Cerebellar cortex (tissue), 1 donor: ENCODE measurements around the gene ANXA2.
"Not testable (repeated sequence)": the region's sequence is repeated elsewhere in the genome, so short reads cannot be mapped to it uniquely, and the experiment has no call there.

Experiments
- DNase-seq: peaks from one replicate; pipeline ENCODE4 v3.0.0-alpha.2; 2015; ENCODE audit warnings: low spot score

ANXA2 gene

DNA sequence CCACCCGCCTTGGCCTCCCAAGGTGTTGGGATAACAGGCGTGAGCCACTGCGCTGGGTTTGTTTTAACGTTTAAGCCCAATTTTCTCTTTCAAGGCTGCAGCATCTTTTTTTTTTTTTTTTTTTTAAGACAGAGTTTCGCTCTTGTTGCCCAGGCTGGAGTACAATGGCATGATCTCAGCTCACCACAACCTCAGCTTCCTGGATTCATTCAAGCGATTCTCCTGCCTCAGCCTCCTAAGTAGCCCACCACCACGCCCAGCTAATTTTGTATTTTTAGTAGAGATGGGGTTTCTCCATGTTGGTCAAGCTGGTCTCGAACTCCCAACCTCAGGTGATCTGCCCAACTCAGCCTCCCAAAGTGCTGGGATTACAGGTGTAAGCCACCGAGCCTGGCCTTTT is 12.6 kb upstream of the ANXA2 start:
- DNase-seq = not testable (repeated sequence)

DNA sequence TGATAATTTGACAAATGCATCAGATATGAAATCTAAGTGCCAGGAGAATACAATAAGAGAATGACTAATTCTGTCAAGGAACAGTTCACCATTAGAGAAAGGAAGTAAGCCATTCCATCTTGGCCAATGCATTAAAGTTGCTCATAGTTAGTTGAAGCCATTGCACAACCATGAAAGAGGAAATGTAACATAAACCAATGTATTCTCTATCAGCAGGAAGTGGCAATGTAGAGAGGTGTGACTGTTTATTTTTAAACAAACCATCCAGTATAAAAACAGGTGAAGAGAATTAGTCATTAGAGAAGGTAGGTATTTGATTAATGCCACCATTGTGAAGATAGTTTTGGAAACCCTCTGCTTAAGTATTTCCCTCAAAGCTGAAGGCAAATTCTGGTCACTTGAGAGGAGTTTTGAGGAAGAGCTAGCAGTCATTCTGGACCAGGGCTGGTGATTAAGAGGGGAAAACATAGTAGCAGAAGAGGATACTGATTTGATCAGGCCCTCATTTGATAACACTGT is 10.7 kb upstream of the ANXA2 start:
- DNase-seq = no peak

DNA sequence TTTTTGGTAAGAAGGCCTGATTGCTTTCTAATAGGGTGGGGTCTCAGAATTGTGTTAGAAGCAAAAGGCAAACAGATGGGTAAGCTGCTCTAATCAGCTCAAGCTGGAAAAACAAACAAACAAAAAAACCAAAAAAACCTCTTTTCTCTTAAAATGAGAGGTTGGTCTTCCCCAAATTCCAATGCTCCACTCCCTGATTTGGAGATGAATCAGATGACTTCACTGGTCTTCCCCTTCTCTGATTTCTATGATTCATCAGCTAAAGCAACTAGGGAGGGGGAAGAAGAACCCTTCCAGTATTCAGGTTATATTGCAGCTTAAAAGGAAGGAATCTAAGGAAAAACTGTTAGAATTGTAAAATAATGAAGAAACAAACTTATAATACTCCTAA is 9.6 kb upstream of the ANXA2 start:
- no peak for DNase-seq

DNA sequence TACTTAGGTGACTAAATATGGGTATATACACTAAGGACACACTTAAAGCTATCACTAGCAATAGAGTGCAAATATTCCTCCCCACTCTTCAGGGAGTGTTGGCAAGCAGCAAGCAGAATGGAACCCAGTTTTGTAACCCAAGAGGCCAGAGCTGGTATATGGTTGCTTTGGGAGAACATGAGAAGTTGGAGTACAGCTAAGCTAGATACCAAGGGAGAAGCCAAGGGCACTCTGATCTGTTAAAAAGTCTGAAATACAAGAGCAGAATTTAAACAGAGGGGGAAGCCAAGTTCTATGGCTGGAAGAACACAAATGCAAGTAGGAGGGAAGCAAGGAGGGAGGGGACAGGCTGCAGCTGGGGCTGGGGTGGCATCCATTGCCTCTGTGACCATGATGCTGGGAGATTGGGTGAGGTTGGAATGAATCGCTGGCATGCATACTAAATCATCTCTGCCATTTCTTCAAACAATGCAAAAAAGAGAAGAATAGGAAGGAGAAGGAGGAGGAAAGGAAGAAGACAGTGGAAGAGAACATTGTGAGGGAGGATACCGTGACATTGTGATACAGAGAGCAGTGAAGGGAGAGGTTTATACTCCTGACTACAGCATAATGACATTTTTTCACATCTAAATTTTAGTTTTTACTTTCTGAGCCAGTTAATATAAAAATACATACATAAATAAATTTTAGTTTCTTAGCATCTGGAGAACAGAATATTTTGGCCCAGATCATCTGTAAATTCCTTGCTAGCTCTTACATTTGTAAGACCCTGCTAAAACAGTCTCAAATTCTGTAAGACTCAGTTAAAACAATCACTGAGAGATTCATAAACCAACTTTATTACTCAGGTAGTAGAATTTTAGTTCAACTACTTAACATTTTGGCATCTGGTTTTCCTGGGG is 9.0 kb upstream of the ANXA2 start:
- no peak for DNase-seq

DNA sequence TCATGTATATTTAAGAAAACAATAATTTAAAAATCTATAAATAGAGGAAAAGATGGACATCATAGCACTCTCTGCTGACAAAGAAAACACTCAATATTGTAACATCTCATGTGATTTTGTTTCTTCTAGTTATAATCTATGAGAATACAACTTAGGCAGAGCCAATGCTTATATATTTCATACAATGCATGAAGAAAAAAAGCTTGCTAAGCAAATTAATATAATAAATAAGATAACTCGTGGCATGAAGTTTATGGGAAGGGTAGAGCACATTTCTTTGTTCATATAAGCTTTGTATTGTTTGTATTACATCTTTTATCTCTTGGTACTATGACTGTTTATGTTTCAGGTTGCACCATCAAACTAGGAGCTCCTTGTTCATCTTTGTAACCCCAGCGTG is 7.6 kb upstream of the ANXA2 start:
- no peak for DNase-seq

DNA sequence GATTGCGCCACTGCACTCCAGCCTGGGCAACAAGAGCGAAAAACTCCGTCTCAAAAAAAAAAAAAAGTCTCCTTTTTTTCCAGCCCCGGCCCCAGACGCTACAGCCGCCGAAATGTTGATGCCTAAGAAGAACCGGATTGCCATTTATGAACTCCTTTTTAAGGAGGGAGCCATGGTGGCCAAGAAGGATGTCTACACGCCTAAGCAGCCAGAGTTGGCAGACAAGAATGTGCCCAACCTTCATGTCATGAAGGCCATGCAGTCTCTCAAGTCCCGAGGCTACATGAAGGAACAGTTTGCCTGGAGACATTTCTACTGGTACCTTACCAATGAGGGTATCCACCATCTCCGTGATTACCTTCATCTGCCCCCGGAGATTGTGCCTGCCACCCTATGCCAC is 6.6 kb upstream of the ANXA2 start:
- not testable (repeated sequence) for DNase-seq

DNA sequence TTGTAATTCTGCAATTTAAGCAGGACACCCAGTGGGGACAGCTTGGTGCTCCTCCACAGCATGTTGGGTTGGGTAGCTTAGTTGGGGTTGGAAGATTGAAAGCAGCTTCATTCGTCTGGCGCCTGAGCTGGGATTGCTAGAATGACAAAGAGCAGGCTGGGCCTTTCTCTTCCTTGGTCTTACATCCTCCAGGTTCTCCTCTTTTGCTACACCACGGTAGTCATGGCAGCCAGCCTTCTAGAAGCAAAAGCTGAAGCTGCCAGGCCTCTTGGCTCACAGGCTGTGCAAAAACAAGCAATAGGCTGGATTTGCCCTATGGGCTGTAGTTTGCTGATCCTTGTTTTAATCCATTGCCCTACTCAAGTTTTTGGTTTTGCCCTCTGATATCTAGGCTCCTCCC is 3.2 kb upstream of the ANXA2 start:
- DNase-seq = no peak

DNA sequence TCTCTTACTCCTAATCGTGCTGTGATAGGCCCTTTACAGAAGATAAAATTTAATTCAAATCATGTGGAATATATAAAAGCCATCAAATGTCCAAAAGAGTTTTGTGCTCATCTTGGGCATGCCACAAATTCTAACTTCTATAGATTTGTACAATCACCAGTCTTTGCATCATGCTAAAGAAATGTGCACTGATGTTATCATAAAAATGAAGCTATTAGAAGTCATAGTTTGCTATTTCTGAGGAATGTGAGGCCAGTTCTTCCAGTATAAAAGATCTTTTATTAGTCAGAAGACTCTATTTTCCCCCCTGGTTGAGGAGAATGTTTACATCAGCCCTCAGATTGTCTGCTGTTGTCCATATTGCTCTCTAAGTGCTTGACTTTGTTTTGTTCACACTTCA is 2.1 kb upstream of the ANXA2 start:
- no peak for DNase-seq

DNA sequence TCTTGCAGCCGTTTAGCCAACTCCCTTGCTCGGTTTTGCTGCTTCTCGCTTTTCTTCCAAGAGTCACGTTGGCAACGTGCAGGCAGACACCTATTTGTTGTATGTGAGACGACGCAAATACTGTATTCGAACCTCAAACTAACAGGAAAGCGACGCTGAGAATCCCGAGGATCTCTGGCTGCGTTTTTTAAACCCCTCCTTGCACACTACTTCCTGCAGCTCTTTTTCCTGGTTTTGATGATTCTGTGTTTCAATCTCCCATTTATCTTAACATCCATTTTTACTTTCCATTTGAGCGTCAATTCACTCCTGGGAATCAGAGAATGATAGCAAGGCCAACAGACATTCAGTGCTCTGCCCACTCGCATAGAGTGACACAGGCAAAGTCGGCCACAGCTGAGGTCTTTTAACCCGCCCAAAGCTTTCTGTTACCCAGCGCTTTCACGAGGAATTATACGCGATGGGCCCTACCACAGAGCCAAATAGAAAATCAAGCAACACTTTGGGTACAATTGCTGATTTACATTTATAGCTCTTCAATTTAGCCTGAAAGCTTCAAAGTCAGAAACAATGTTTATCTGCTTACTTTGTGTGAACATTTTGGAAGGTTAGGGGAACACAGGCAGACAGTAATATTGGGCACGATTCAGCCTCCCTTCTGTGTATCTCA is 1.6 kb upstream of the ANXA2 start:
- no peak for DNase-seq

DNA sequence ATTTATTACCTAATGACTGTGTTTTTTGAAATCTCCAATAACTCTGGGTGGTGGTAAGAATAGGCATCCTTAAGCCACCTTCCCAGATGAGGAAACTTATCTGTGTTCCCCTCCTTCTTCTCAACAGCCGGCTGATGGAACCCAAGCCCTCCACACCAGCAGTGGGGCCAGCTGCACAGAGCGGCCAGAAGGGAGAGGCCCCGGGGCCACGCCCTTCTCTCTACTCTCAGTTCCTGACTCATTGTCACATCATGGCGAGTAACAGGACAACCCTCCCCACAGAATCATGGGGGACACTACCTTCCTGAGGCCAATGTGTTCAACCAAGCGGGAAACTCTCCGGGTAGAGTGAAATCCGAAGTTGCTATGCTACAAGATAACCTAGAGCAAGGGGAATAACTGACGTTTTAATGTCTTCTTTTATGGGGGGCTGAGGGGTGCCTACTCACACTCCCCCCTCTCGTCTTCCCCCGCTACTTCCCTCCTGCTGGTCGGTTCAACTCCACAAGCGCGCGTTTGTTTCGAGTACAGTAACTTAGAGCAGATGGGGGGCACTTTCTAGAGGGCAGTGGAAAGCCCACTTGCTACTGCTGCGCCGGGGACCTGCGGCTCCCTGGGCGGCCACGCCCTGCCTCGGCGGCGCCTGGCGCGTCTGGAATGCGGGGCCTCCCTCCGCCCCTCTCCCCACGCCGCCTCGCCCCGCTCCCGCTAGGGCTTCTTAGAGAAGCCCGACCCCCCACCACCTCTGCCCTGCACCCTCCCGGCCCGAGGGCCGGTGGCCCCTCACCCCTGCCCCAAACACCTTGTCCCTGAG is 621 bp downstream of the ANXA2 start:
- DNase-seq = peak; percentile 36

DNA sequence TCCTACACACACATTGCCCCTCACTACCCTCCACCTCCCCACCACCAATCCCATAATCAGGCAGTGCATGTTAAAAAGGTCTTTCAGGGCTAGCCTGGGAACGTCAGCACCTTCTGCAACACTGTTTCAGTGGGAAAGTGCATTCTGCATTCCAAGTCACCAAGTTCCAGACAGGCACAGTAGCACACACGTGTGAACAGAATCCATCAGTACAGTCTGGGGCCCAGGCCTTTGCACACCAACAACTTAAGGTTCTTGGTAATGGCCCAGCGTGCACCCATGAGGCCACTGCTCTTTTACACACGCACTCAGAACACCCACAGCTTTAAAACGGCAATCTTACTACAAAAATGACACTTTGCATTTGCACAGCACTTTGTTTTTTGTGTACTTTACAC is 1.2 kb downstream of the ANXA2 start:
- DNase-seq = no peak

DNA sequence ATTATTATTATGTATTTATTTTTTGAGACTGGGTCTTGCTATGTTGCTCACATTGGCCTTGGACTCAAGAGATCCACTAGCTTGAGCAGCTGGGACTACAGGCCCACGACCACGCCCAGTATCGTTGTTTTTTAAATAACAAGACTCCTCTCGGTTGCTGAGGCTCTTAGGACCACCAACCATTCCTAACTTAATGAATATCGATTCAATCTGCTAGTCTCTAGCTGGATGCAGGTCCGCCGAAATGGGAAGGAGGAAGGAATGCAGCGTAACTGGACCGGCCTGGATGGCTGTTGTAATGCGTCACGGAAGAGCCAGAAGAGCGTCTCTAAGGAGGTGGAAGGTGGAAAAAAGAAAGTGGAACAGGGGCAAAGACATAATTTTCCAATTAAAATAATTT is 1.7 kb downstream of the ANXA2 start:
- no peak for DNase-seq

DNA sequence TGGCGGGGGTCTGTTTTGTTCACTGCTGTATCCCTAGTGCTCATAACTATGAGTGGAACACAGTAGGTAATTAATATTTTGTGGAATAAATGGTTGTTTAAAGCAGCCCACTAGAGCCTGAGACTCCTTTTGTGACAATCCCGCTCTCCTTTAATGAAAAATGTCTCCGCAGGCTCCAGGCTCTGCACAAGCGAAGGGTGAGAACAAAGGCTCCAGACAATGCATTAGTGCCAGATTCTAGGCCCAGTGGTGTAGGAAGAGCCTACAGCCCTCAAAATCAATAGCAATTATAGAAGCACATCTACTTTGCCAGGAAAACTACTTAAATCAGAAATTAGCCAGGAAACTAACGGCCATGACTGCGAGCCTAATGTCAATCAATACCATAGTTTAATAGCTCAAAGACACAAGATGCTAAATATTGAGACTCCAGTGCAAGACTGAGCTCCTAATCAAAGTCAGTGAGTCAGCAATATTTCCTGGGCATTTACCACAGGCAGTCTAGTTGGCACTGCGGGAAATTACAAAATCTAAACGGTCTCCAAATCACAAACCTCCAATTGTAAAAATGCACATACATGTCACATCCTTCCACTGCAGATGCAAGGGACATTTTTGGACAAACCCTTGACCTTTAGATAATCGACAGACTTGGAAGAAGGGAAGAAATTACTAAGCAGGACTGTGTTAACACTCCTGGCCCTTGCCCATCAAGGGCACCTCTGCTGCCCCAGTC is 2.3 kb downstream of the ANXA2 start:
- DNase-seq = no peak

DNA sequence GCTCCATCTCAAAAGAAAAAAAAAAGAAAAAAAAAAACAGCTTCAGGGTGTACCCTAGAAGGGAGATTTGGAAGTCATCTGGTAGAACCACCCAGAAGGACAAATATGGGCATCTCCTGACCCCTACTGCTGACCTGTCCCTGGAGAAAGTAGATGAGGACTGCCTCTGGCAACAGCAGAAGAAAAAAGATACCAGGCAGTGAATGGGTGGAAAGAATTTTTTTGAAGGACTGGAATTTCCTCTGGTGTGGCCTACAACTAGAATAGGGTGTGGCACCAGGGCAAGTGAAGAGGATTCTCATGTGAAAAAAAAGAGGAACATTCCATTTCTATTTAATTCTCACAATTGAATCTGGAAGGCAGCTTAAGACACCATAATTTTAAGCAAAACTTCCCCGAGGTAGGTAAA is 3.1 kb downstream of the ANXA2 start:
- no peak for DNase-seq

DNA sequence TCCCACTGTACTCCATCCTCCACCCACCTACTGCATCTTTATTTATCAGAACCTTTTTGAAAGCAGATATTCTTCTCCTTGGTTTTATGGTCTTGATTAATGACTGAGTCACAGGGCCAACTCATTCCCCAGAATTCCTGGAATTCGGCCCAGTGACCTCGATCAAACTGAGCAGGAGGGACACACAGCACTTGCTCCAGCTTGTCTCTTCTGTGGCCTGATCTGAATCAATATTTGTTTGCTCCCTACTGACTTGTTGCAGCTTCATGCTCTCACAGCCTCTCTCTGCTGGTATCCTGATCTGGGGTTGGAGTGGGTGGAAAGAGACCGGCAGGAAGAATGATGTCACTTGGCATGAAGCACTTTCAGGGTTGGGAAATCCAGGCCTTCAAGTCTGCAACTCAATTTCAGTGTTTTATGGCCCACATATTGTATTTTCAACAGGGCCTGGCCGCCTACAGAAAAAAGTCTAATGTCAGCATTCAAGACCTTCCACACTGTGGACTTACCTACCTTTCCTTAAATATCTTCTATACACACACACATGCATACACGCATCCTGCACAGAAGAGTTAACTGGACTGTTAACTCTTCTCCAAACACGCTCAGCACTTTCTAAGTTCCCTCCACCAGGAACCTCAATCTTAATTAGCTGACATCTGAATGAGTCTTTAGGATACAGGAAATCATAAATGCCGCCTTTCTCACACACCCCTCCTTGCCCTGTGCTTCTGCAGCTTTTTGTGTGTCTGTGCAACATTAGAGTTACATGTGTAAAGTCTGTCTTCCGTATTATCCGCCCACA is 4.6 kb downstream of the ANXA2 start:
- peak; percentile 22 for DNase-seq

DNA sequence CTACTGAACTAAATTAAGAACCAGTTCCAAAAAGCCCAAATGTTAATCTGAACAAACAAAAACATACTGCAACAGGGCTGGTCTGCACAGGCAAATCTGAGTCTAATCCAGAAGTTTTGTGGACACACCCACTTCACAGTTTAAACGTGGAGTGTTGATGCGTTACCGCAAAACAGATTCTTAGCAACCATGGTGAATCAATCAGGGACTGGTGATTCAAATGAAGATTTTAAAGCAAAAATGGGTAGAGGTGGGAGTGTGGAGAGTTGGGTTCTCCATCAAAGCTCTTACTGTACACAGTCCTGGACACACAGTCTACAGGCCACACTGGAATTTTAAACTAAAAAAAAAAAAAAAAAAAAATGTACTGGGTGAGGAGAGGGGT is 5.2 kb downstream of the ANXA2 start:
- peak; percentile 16 for DNase-seq

DNA sequence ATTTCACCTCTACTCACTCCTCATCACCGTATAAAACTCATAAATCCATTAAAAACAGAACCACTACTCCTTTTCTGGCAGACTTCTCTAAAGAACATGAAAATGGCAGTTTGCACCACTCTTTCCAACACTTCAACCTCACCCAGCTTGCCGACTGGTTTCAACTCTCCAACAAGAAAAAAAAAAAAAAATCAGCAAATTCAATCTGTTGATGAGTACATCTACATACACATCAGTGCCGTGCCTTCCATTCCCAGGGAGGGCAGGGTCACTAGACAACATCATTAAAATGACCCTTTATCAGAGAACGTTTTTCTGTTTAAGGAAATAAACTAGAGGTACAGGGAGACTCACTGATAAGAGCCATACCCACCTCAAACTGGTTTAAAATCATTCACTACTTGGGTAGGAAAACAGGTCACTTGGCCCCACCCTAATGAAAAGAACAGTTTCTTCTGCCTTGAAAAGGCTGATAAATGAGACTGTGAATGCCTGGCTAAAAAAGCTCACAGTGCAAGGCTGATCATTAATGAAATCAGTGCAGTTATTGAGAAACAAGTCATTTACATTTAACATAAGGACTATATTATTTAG is 6.0 kb downstream of the ANXA2 start:
- DNase-seq = no peak

DNA sequence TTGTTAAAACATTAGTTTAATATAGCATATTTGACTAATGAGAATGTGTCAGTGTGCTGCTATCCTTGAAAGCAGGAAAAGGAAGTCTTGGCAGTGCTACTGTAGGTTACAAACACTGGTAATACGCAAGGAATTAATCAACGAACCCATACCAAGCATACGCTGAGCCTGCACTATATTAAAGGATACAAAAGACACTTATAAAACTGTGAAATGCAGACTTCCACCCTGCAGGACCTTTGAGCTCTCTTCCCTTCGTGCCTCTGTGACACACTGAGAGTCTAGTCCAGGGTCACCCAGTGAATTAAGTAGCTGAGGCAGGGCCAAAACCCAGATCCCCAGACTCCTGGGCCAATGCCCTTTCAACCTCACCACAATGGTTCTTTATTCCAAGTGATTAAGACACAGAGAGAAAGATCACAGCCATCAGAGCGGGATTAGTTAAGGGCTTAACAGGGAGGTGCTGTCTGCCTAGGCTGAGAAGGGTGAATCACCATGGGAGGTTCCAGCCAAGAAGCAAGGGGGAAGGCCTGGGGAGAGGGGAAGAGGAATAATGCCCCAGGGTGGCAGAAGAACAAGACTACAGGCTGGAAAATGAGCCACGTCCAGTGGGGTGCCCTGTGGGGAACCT is 6.8 kb downstream of the ANXA2 start:
- DNase-seq = no peak

DNA sequence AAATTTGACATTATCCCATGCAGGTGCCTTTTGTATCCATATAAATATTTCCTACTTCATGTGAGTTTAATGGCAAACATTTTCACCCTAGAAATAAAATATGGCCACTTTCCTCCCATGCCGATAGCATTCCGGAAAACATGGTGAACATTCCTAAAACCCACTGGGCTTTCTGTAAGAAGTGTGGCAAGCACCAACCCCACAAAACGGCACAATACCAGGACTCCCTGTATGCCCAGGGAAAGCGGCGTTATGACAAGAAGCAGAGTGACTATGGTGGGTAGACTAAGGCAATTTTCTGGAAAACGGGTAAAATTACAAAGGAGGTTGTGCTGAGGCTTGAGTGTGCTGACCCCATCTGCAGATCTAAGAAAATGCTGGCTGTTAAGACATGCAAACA is 7.6 kb downstream of the ANXA2 start:
- DNase-seq = no peak
